Measurements from ENCODE around the gene SARM1. TPM values are rescaled to one million over a fixed set of nuclear protein-coding genes. Genes with fewer than 3 reads are reported as not detected.

SARM1 gene
- total RNA-seq, 1 donor from 2014 or later = 12.7 TPM

GRCh38 chr17:28386391-28386790 is 14.9 kb downstream of the SARM1 start:
- intact Hi-C loops (cut with DNase I) = no loop called here
- DNase-seq (ENCODE audit: low spot score) (no peak), ATAC-seq (no peak)

- ATAC-seq (no peak), DNase-seq (ENCODE audit: low spot score) (no peak)
- intact Hi-C loops (cut with DNase I) = no loop called here
Measured at GRCh38 chr17:28388106-28388505, 16.6 kb downstream of the SARM1 start.

GRCh38 chr17:28390141-28390540 is 18.6 kb downstream of the SARM1 start:
- DNase-seq (ENCODE audit: low spot score) (no peak), ATAC-seq (no peak)
- intact Hi-C loops (cut with DNase I) = no loop called here

DNA sequence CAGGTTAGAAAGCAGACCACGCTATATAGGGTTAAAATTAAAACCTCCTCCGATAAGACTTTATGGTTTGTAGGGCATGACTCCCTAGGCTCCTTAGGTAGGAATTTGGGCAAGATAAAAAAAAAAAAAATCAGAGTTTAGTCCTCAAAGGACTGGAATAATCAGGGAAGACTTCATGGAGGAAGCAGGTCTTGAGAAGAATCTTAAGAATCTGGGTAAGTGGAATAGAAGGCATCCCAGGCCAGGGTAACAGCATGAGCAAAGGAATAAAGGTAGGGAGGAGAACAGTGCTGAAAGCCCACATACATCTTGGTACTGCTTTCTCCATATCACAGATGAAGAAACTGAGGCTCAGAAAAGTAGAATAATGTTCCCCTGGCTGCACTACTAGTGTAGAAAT is 19.1 kb downstream of the SARM1 start:
- ATAC-seq (no peak), DNase-seq (ENCODE audit: low spot score) (no peak)

GRCh38 chr17:28390984-28391383 is 19.5 kb downstream of the SARM1 start:
- DNase-seq (ENCODE audit: low spot score) (no peak), ATAC-seq (no peak)
- intact Hi-C loops (cut with DNase I) = no loop called here

More for the DNA sequence above, 19.1 kb downstream of the SARM1 start:
- intact Hi-C loops (cut with DNase I) = no loop called here

DNA sequence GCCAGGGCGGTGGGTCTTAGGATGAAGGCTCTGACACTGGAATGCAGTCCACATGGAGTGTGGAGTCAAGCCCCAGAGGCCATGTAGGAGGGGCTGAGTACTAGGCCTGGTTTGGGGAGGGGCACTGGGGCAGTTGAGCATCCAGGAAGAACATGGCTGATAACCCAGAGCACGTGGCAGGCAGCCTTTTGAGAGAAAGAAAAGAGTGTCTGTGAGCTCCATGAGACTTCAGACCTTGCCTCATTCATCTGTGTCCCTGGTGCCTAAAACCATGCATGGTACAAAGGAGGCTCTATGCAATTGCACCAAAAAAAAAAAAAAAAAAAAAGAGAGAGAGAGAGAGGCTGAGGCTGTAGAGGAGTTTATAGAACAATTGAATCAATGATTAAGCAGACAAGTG is 19.9 kb downstream of the SARM1 start:
- ATAC-seq (no peak), DNase-seq (ENCODE audit: low spot score) (no peak)
- intact Hi-C loops (cut with DNase I) = no loop called here

- intact Hi-C loops (cut with DNase I) = no loop called here
- peak; percentile 30 for ATAC-seq
Measured at GRCh38 chr17:28392491-28392890, 21.0 kb downstream of the SARM1 start.

DNA sequence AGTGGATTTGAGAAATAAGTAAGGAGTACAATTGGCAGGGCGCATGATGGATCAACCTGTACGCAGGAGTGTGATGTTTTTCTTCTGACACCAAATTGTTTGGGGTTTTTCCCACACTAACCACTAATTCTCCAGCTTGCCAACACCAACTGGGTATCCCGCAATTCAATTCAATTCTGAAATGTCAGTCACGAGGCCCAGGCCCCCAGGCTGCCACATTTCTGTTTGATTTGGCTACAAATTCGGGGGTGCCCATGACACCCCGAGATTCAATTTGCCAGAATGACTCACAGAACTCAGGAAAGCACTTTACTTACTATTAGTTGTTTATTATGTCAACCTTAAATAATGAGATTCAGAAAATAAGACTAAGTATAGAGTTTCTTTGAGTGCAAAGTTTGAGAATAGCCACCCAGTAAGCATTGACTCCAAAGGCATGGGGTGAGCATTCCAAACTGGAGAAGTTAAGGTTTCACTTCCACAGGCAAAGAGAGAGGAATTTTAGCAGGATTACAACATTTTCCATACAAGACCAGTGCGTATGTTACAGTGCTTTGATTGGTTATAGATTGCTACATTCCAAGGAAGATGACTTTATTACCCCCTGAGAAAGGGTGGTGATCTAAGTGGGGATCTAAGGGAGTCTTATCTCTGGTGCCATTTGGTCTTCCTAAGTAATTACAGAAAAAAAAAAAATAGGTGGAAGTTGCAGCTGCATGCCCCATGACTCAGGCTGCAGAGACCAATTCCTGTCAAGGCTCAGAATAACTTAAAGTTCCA is 23.0 kb downstream of the SARM1 start:
- no peak for ATAC-seq
- DNase-seq (ENCODE audit: low spot score) = no peak
- intact Hi-C loops (cut with DNase I) = no loop called here

More at GRCh38 chr17:28392491-28392890, 21.0 kb downstream of the SARM1 start:
- DNase-seq (ENCODE audit: low spot score) = no peak

GRCh38 chr17:28395426-28395825 is 23.9 kb downstream of the SARM1 start:
- ATAC-seq (no peak), DNase-seq (ENCODE audit: low spot score) (no peak)
- intact Hi-C loops (cut with DNase I) = no loop called here

DNA sequence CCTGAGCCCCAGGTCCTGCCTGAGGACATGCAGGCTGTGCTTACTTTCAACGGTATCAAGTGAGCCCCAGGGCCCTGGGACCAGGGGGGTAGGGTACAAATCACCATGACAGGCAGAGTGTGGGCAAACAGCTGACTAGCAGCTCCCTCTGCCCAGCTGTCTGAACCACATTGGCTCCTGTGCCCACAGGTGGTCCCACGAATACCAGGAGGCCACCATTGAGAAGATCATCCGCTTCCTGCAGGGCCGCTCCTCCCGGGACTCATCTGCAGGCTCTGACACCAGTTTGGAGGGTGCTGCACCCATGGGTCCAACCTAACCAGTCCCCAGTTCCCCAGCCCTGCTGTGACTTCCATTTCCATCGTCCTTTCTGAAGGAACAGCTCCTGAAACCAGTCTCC is 24.5 kb downstream of the SARM1 start:
- intact Hi-C loops (cut with DNase I) = no loop called here
- DNase-seq (ENCODE audit: low spot score) (no peak), ATAC-seq (no peak)

GRCh38 chr17:28396635-28397239 is 25.2 kb downstream of the SARM1 start:
- ATAC-seq (no peak), DNase-seq (ENCODE audit: low spot score) (no peak)
- intact Hi-C loops (cut with DNase I) = no loop called here

DNA sequence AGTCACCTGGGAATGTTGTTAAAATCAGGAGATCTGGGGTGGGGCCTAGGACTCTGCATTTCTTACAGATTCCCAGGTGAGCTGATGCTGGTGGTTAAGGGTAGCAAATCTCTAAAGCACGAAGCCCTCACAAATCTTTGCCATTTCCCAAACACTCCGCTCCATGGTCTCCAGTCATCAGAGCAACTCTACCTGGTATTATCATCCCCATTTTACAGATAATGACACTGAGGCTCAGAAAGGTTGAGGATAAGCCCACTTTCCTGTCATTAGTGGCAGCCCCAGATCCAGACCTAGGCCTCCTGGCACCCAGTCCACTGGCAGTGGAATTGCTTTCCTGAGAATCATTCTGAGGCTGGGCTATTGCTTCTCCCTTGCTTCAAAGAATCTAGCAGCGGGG is 25.8 kb downstream of the SARM1 start:
- intact Hi-C loops (cut with DNase I) = no loop called here
- no peak for ATAC-seq
- no peak for DNase-seq (ENCODE audit: low spot score)

GRCh38 chr17:28397687-28398279 is 26.3 kb downstream of the SARM1 start:
- intact Hi-C loops (cut with DNase I) = no loop called here
- DNase-seq (ENCODE audit: low spot score) (no peak), ATAC-seq (peak; percentile 25)

- no peak for ATAC-seq
- intact Hi-C loops (cut with DNase I) = no loop called here
- DNase-seq (ENCODE audit: low spot score) = no peak
Measured at GRCh38 chr17:28398280-28398981, 26.9 kb downstream of the SARM1 start.

GRCh38 chr17:28399808-28400207 is 28.3 kb downstream of the SARM1 start:
- intact Hi-C loops (cut with DNase I) = no loop called here
- no peak for DNase-seq (ENCODE audit: low spot score)
- ATAC-seq = no peak

DNA sequence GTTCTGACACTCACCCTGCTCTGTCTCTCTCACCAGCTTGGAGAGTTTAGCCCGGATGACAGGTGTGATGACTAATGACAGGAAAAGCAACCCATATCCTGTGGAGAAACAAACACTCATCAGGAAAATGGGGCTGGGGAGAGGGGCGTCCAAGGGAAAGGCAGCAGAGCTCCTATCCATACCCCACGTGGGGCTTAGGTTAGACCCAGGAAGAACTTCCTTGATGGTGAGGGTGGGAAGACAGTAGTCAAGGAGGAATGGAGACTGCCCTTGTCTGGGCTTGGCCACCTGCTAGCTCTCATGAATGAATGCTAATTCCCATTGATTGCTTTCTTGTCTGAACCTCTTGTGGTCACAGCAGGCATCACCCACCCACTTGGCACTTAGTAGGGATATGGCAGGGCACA is 30.7 kb downstream of the SARM1 start:
- ATAC-seq (no peak), DNase-seq (ENCODE audit: low spot score) (no peak)
- intact Hi-C loops (cut with DNase I) = no loop called here

DNA sequence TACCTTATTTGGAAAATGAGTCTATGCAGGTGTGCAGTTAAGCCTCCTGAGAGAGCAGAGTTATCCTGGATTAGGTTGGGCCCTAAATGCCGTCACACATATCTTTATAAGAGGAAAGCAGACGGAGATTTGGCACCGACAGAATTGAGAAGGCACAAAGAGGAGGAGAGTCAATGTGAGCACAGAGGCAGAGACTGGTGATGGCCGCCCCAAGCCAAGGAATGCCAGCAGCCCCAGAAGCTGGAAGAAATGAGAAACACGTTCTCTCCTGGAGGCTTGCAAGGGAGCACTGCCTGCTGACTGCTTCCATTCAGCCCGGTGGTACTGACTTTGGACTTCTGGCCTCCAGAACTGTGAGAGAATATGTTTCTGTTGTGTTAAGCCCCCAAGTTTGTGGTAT is 31.4 kb downstream of the SARM1 start:
- DNase-seq (ENCODE audit: low spot score) (no peak), ATAC-seq (no peak)
- intact Hi-C loops (cut with DNase I) = no loop called here

- intact Hi-C loops (cut with DNase I) = no loop called here
- ATAC-seq (no peak), DNase-seq (ENCODE audit: low spot score) (no peak)
Measured at GRCh38 chr17:28404007-28404406, 32.5 kb downstream of the SARM1 start.

- DNase-seq (ENCODE audit: low spot score) (no peak), ATAC-seq (no peak)
- intact Hi-C loops (cut with DNase I) = no loop called here
Measured at GRCh38 chr17:28404461-28404811, 32.9 kb downstream of the SARM1 start.
